ENCODE measurements around the gene MPZL1.

Gene MPZL1

DNA sequence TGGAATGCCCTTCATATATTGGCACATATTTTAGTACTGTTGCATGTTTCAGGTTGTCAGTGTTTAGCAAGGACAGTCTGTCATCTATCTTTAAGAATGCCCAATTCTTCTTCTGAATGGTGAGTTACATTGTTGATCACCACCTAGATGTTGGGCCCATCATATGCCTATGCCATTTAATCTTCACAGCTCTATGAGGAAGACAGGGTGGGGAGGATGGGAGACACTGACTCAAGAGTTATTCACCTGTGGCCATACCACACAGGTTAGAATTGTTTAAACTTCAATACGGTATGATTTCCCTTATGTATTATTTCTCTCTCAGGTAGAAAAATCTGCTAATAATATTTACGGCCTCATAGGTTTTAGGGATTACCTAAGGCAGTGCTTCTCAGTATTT, 44.8 kb downstream of the MPZL1 start:
- Histone ChIP-seq H3K27ac (no peak overlapping the region), H3K4me3 (no peak overlapping the region)
- DNase-seq (ENCODE audit: low spot score), result no peak
- TF ChIP-seq, protein P1, sequence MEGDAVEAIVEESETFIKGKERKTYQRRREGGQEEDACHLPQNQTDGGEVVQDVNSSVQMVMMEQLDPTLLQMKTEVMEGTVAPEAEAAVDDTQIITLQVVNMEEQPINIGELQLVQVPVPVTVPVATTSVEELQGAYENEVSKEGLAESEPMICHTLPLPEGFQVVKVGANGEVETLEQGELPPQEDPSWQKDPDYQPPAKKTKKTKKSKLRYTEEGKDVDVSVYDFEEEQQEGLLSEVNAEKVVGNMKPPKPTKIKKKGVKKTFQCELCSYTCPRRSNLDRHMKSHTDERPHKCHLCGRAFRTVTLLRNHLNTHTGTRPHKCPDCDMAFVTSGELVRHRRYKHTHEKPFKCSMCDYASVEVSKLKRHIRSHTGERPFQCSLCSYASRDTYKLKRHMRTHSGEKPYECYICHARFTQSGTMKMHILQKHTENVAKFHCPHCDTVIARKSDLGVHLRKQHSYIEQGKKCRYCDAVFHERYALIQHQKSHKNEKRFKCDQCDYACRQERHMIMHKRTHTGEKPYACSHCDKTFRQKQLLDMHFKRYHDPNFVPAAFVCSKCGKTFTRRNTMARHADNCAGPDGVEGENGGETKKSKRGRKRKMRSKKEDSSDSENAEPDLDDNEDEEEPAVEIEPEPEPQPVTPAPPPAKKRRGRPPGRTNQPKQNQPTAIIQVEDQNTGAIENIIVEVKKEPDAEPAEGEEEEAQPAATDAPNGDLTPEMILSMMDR (IDR thresholded peaks at IDR 0.05), result no peak

DNA sequence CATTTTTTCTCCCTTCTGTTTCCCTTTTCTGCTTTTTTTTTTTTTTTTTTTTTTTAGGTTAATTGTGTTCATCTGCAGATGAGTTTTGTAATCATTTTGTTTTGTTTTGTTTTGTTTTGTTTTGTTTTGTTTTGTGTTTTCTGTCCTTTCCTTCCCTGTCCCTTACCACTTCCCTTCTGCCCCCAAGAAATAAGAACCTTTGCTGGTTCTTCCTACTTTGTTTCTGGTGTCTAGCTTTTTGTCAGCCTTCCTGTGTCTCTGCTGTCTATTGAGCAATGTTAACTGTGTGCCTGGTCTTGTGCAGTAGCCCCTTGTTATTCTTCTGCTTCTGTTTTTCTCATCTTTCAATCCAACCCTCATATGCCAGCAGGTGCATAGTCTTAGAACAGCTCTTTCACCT, 46.0 kb downstream of the MPZL1 start:
- DNase-seq (ENCODE audit: low spot score), result no peak
- Histone ChIP-seq H3K4me3 (no peak overlapping the region), H3K27ac (no peak overlapping the region)
- TF ChIP-seq, protein P1 (IDR thresholded peaks at IDR 0.05), result no peak

DNA sequence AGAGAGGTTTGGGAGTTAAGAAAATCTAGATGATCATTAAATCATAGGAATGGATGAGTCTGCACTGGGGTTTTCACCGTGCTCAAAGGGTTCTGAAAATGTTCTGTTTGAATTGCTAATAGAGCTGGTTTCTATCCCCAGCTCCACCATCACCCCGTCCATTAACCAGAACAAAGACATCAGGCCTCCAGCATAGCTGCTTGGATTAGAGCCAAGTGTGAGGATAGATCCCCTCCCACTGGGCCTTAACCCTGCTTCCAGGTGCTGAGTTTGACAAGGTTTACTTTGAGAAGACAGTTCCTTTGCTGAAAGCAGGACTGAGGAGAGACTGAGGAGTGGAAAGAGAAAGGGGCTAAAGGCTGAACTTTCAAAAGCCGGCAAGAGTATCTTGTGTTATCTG, 48.3 kb downstream of the MPZL1 start:
- H3K4me3 ChIP-seq, result no peak overlapping the region
- TF ChIP-seq, protein P1 (IDR thresholded peaks at IDR 0.05), result no peak
- DNase-seq (ENCODE audit: low spot score), result no peak

DNA sequence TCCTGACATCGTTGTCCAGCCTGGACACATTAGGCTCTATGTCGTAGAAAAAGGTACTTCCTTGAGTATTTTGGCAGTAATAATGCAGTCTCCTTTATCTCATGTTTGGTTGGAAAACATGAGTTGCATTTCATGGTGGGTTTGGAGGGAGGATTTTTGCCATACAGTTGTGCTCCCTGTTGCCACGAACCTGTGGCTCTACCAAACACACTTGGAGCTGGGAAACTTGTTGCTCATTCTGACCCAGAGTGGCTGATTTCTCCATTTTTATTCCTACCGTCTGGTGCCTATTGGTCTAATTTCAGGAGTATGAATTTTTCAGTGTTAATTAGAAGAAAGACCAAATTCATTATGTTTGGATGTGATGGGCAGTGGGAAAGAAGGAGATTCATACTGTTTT, 50.7 kb downstream of the MPZL1 start:
- TF ChIP-seq, protein P1 (IDR thresholded peaks at IDR 0.05), result no peak

More for the DNA sequence above, 48.3 kb downstream of the MPZL1 start:
- no peak overlapping the region for H3K27ac ChIP-seq

DNA sequence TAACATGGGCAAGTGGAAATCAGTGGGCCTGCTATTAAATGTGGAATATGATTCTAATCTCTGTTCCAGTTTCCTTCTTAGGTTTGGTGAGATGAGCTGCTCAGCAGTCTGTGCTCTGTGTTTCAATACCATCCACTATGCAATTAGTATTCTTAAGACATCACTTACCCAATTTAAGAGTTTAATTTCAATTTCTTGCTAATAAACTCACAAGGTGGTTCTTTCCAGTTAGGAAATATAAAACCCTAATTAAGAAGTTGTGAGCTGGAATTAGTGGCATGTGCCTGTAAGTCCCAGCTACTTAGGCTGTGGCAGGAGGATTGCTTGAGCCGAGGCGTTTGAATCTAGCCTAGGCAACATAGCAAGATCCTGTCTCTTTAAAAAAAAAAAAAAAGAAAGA, 51.7 kb downstream of the MPZL1 start:
- Histone ChIP-seq H3K4me3 (no peak overlapping the region), H3K27ac (no peak overlapping the region)
- TF ChIP-seq, protein P1 (IDR thresholded peaks at IDR 0.05), result no peak
- DNase-seq (ENCODE audit: low spot score), result no peak

More for the DNA sequence above, 50.7 kb downstream of the MPZL1 start:
- Histone ChIP-seq H3K27ac (no peak overlapping the region), H3K4me3 (no peak overlapping the region)
- no peak for DNase-seq (ENCODE audit: low spot score)

DNA sequence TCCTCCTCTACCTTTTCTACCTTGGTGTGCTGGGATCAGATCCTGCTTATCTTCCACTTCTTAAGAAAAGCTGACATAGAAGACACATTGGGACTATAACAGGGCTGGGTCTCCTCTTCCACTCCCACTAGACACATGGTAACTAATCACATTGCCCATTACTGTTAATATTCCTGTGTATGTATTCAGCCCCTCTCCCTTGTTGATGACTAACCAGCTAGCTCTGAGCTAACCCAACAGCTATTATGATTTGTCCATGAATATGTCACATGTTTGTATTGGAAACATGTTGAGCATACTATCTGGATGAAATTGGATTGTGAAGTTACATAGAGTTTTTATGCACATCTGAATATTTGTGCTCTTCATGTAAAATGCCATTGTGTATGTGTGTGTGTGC, 52.9 kb downstream of the MPZL1 start:
- H3K4me3 ChIP-seq, result no peak overlapping the region
- H3K27ac ChIP-seq, result no peak overlapping the region
- TF ChIP-seq, protein P1 (IDR thresholded peaks at IDR 0.05), result no peak
- DNase-seq (ENCODE audit: low spot score), result no peak

DNA sequence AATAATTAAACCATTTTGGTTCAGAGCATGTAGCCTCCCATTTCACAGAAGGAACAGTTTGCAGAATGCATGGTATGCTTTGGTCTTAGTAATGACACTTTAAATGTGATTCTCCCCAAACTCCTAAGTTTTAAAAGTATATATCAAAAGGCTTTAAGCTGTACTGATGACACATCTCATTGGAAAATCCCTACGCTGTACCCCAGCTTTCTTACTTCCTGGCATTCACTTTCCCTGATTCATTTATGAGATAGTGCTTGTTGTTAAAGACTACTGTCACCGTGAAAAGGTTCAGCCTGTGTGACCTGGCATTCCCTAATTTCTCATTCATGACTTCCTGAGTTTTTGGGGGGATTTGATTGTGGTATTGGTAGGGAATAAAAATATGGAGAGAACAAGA, 53.4 kb downstream of the MPZL1 start:
- no peak overlapping the region for H3K4me3 ChIP-seq
- H3K27ac ChIP-seq, result no peak overlapping the region
- TF ChIP-seq, protein P1 (IDR thresholded peaks at IDR 0.05), result no peak
- no peak for DNase-seq (ENCODE audit: low spot score)

Measured in coronary artery (tissue), 2 donors.